Activated T-helper 1 cell treated with anti-CD3 and anti-CD28 coated beads, Interleukin-12 subunit alpha, Interleukin-12 subunit beta, Interleukin-2, Interleukin-4 antibody, amounts not matched to agents 30 ng/mL and 10 ng/mL and 1 ng/mL, durations not matched to agents 14 hours and 24 hours and 36 hours (primary cell): ENCODE results near the gene ZNF512B. TPM values are rescaled to one million over a fixed set of nuclear protein-coding genes. Genes with fewer than 3 reads are reported as not detected.
"Not testable (repeated sequence)": the region's sequence is repeated elsewhere in the genome, so short reads cannot be mapped to it uniquely, and the experiment has no call there.

ENCODE experiments used
- DNase-seq: peaks from one replicate; pipeline ENCODE4 v3.0.0; 2021; ENCODE audit warnings: low spot score
- H3K27ac Mint-ChIP-seq: one replicate; pipeline ENCODE4 v1.8.0; 2021; ENCODE audit warnings: mild to moderate bottlenecking, mixed read lengths
- H3K27me3 Mint-ChIP-seq: one replicate; pipeline ENCODE4 v1.8.0; 2022; ENCODE audit warnings: mild to moderate bottlenecking, moderate library complexity, mixed read lengths; ENCODE audit not compliant: insufficient read depth
- H3K36me3 Mint-ChIP-seq: one replicate; pipeline ENCODE4 v1.8.0; 2021; ENCODE audit warnings: low read depth, mixed read lengths
- H3K4me1 Mint-ChIP-seq: one replicate; pipeline ENCODE4 v1.8.0; 2021; ENCODE audit warnings: low read depth, mixed read lengths
- H3K4me3 Mint-ChIP-seq: one replicate; pipeline ENCODE4 v1.8.0; 2021; ENCODE audit warnings: mild to moderate bottlenecking, moderate library complexity, mixed read lengths
- H3K9me3 Mint-ChIP-seq: one replicate; pipeline ENCODE4 v1.8.0; 2021; ENCODE audit warnings: mixed read lengths
- intact Hi-C: fragments of 100-400 bp; cut with micrococcal nuclease; formaldehyde crosslinking; loops from one replicate; pipeline ENCODE4 v1.15.1; 2024
- total RNA-seq: library from RNA; stranded (reverse); gene quantifications from 2 replicates; pipeline ENCODE4 v1.2.3, GENCODE V29; 2022

ZNF512B gene
- total RNA-seq, 1 donor from 2014 or later, result 28.3 TPM

DNA sequence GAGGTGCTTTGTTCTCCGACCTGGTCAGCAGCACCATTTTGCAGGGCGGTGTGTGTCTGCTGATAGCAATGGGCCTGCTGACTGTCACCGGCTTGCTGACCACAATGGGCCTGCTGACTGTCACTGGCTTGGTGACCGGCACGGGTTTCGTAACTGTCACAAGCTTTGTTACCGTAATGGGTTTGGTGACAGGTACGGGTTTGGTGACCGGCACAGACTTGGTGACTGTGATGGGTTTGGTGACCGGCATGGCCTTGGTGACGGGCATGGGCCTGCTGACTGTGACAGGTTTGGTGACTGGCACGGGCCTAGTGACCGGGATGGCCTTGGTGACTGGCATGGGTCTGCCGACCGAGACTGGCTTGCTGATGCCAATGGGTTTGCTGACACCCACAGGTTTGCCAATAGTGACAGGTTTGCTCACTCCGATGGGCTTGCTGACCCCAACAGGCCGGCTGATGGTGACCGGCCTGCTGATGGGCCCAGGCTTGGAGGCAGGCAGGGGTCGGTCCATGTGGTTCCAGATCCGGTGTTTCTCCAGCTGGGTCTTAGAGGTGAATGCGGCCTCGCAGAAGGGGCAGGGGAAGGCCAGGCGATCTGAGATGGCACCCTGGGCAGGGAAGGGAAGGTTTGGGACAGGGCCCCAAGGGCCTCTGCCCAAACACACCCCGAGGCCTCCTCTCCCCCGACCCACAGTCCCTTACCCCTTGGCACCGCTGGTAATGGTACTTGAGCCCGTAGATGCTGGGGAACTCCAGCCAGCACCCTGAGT lies 3.4 kb downstream of the ZNF512B start:
- intact Hi-C loops, result no loop called here
- H3K27me3 Mint-ChIP-seq, result peaks cover 2% of the 10 kb centered on the region
- DNase-seq, result no peak
- no peaks in the 10 kb centered on the region for H3K9me3 Mint-ChIP-seq
- H3K27ac Mint-ChIP-seq, result peak overlapping the region; percentile 29
- peaks cover 16% of the 10 kb centered on the region for H3K36me3 Mint-ChIP-seq
- H3K4me1 Mint-ChIP-seq, result peaks cover 8% of the 10 kb centered on the region
- H3K4me3 Mint-ChIP-seq, result no peak overlapping the region

GRCh38 chr20:63964412-63964811 lies 5.3 kb downstream of the ZNF512B start:
- H3K27me3 Mint-ChIP-seq, result no peaks in the 10 kb centered on the region

GRCh38 chr20:63963784-63964301 lies 5.9 kb downstream of the ZNF512B start:
- Mint-ChIP-seq H3K36me3 (peaks cover 17% of the 10 kb centered on the region), H3K4me3 (no peak overlapping the region), H3K4me1 (peaks cover 6% of the 10 kb centered on the region), H3K9me3 (no peaks in the 10 kb centered on the region), H3K27ac (no peak overlapping the region), H3K27me3 (no peaks in the 10 kb centered on the region)
- intact Hi-C loops, result no loop called here
- no peak for DNase-seq

More at GRCh38 chr20:63964412-63964811, 5.3 kb downstream of the ZNF512B start:
- no peak overlapping the region for H3K4me3 Mint-ChIP-seq
- intact Hi-C loops, result no loop called here
- H3K4me1 Mint-ChIP-seq, result peaks cover 8% of the 10 kb centered on the region
- H3K27ac Mint-ChIP-seq, result no peak overlapping the region
- H3K36me3 Mint-ChIP-seq, result peaks cover 17% of the 10 kb centered on the region
- DNase-seq, result no peak
- no peaks in the 10 kb centered on the region for H3K9me3 Mint-ChIP-seq

DNA sequence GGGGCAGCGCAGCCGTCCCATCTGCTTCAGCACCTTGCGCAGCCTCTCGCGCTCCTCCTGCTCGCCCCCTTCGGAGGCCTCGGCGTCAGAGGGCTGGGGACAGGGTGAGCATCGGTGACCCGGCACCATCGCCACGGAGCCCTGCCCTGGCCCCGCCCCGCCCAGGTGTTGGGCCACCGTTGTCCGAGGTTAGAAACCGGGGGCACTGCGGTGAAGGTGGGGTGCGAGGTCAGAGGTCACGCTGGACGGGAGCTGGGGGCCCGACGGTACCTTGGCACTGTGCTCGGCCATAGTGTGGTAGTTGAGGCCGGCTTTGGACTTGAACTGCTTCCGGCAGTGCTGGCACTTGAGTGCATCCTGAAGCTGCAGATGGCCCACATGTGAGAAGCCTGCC lies 6.4 kb downstream of the ZNF512B start:
- DNase-seq, result no peak
- H3K4me3 Mint-ChIP-seq, result no peak overlapping the region
- intact Hi-C loops, result no loop called here
- no peak overlapping the region for H3K27ac Mint-ChIP-seq
- peaks cover 1% of the 10 kb centered on the region for H3K4me1 Mint-ChIP-seq
- H3K36me3 Mint-ChIP-seq, result peaks cover 17% of the 10 kb centered on the region
- no peaks in the 10 kb centered on the region for H3K9me3 Mint-ChIP-seq
- no peaks in the 10 kb centered on the region for H3K27me3 Mint-ChIP-seq

DNA sequence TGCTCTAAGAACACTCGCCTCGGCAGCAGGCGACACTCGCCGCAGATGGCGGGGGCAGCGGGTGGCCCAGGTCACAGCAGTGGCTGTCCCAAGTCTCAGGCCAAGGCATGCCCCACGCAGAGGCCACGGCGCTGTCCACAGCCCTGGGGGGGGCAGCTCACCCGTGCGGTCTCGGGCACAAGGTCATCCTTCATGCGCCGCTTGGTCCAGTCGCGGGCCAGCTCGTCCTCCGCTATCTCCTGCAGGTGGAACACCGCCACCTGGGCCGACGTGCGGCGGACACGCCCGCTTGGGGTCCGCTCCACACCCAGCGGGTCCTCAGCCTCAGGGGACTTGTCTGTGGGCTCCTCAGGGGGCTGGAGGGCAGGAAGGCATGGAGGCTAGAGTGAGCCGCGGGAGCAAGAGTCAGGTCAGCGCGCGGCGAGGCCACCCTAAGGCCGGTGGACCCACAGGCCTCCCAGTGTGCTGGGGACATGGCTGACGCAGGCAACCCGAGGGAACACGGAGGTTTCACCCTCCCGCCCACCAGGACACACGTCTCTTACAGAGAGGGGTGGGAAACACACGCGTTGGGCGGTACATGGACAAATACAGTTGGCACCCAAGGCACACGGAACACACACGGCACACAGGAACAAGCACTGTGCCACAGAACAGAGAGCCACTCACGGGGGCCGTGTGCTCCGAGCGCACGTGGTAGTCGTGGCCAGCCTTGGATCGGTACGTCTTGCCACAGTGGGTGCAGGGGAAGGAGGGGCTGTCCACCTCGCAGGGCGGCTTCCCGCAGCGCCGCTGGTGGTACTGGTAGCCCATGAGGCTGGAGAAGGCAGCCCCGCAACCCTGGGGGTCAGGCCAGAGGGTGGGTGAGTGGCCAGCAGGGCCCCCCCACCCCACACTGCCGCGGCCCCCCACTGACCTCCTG lies 7.0 kb downstream of the ZNF512B start:
- intact Hi-C loops, result no loop called here
- no peaks in the 10 kb centered on the region for H3K27me3 Mint-ChIP-seq
- no peak for DNase-seq
- H3K36me3 Mint-ChIP-seq, result peaks cover 17% of the 10 kb centered on the region
- H3K9me3 Mint-ChIP-seq, result no peaks in the 10 kb centered on the region
- H3K4me3 Mint-ChIP-seq, result no peak overlapping the region
- no peak overlapping the region for H3K27ac Mint-ChIP-seq
- peaks cover 4% of the 10 kb centered on the region for H3K4me1 Mint-ChIP-seq

DNA sequence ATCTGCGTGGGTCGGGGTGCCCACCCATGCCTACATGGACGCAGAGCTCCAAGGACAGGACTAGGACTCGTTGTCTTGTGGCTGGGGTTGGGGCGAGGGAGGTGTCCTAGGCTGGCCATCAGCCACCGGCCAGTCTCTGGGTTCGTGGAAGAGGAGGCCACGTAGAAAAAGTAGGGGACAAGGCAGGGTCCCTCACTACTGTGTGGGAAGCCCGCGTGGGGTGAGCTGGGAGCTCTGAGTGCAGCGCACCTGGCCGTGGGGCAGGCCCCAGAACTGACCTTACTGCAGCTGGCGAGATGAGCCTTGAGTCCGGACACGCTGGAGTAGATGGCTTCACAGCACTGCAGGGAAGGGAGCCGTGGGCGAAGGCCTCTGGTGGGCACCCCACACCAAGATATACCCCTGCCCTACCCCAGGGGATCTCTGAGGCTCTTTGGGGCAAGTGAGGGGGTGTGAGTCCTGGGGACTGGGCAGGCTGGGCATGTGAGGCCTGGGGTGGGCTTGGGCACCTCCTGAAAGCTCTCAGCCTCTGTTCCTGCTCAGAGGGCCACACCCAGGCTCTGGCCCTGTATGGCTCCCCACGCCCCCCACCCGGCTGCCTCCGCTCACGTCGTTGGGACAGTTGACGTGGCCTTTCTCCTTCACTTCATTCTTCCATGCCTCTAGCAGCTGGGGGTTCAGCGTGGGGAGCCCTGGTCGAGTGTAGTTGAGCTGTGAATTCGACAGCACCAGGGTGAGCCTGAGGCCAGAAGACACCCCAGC lies 7.9 kb downstream of the ZNF512B start:
- H3K9me3 Mint-ChIP-seq, result no peaks in the 10 kb centered on the region
- H3K36me3 Mint-ChIP-seq, result peaks cover 17% of the 10 kb centered on the region
- peaks cover 11% of the 10 kb centered on the region for H3K4me1 Mint-ChIP-seq
- no peak overlapping the region for H3K27ac Mint-ChIP-seq
- intact Hi-C loops, result no loop called here
- DNase-seq, result no peak
- H3K4me3 Mint-ChIP-seq, result no peak overlapping the region
- no peaks in the 10 kb centered on the region for H3K27me3 Mint-ChIP-seq

GRCh38 chr20:63960654-63961621 lies 8.8 kb downstream of the ZNF512B start:
- H3K27me3 Mint-ChIP-seq, H3K4me3 Mint-ChIP-seq, H3K36me3 Mint-ChIP-seq, H3K27ac Mint-ChIP-seq, H3K9me3 Mint-ChIP-seq, DNase-seq, intact Hi-C loops: not testable (repeated sequence)
- H3K4me1 Mint-ChIP-seq, result peaks cover 11% of the 10 kb centered on the region

GRCh38 chr20:63959699-63960075 lies 10.0 kb downstream of the ZNF512B start:
- no peaks in the 10 kb centered on the region for H3K9me3 Mint-ChIP-seq
- H3K27ac Mint-ChIP-seq, result no peak overlapping the region
- no peaks in the 10 kb centered on the region for H3K27me3 Mint-ChIP-seq
- no peak overlapping the region for H3K4me3 Mint-ChIP-seq
- DNase-seq, result no peak
- intact Hi-C loops, result loop anchor here (5.0 kb wide), 1 partner anchor 332 kb away; the partner anchor contains the start of gene GMEB2
- peaks cover 7% of the 10 kb centered on the region for H3K36me3 Mint-ChIP-seq
- H3K4me1 Mint-ChIP-seq, result peaks cover 11% of the 10 kb centered on the region

DNA sequence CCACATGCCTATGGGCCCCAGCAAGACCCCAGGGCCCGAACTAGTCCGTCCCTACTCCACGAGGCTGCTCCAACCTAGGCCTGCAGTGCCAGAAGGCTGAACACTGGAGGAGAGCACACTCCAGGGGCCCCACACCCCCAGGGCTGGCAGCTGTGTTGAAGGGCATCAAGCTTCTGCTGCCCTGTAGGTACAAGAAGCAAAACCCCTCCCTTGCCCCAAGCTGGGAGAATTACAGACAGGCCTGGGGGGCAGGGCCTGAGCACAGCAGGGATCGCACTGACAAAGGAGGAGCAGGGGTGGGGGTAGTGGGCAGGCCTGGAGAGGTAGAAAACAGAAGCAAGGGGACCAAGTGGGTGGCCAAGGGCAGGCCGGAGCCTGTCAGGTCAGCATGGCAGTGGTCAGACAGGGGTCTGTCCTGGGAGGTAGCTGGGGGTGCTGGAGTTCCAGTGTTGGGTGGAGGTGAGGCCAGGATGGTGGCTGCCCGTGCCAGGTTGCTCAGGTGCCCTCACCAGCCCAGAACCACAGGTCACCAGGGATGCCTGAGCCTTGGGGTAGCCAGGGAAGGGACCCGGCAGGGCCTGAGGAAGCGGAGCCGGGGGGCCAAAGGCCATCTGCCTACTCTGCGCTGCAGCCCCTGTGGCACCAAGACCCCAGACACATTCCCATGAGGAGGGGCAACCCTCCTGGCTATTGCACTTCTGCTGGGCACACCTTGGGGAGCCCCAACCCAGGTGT lies 10.6 kb downstream of the ZNF512B start:
- H3K27me3 Mint-ChIP-seq, result no peaks in the 10 kb centered on the region
- H3K9me3 Mint-ChIP-seq, result no peaks in the 10 kb centered on the region
- H3K4me1 Mint-ChIP-seq, result peaks cover 16% of the 10 kb centered on the region
- no peak overlapping the region for H3K27ac Mint-ChIP-seq
- intact Hi-C loops, result loop anchor here (5.0 kb wide), 1 partner anchor 332 kb away; the partner anchor contains the start of gene GMEB2
- peaks cover 10% of the 10 kb centered on the region for H3K36me3 Mint-ChIP-seq
- no peak for DNase-seq
- H3K4me3 Mint-ChIP-seq, result no peak overlapping the region

DNA sequence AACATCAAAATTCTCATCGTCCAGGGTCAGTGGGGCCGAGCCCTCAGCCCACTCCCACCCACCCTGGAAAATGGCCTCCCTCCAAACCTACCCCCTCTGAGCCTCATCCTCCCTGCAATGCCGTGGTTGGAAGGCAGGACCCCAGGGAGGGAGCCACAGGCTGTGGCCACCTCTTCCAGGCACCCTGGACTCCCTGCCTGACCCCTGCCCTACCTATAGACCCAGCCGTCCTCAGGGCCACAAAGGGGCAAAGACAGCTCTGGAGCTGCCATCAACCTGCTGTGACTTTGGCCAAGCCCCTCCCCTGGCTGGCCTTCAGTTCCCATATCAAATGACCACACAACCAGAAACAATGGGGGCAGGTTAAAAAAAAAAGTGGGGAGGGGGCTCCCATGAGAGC lies 11.3 kb downstream of the ZNF512B start:
- Mint-ChIP-seq H3K4me3 (no peak overlapping the region), H3K4me1 (peaks cover 19% of the 10 kb centered on the region), H3K27me3 (no peaks in the 10 kb centered on the region), H3K9me3 (no peaks in the 10 kb centered on the region), H3K27ac (peak overlapping the region; percentile 82), H3K36me3 (peaks cover 11% of the 10 kb centered on the region)
- no peak for DNase-seq
- intact Hi-C loops, result loop anchor here (5.0 kb wide), 1 partner anchor 331 kb away; the partner anchor contains the start of gene GMEB2
